SK-N-SH (cell line): ENCODE data around the gene HK1. TPM values are rescaled to one million over a fixed set of nuclear protein-coding genes. Genes with fewer than 3 reads are reported as not detected.

Experiments used
- CTCF ChIA-PET: fragments of 300-600, 350-600 bp; formaldehyde crosslinking; extraction: SDS; loops from one replicate; lab custom pipeline; 2021; lab: Yijun Ruan, JAX
- POLR2A ChIA-PET: fragments of 350-600 bp; sonication (Branson Sonifier 250); formaldehyde crosslinking; extraction: SDS; loops from one replicate; lab custom pipeline; 2020; ENCODE audit warnings: antibody characterized with exemption, inconsistent platforms; lab: Yijun Ruan, JAX
- DNase-seq: peaks from one replicate; pipeline ENCODE4 v3.0.0; 2012
- H2AFZ ChIP-seq: fragments of 200-600 bp; sonication (generic); 2 replicates; pipeline ENCODE4 v1.8.1; 2016; ENCODE audit warnings: antibody characterized with exemption, mild to moderate bottlenecking, low read depth
- H3F3A ChIP-seq: fragments of 200-600 bp; sonication (generic); replicated peaks from 2 replicates; pipeline ENCODE3; 2016; ENCODE audit warnings: antibody characterized with exemption, mild to moderate bottlenecking; ENCODE audit not compliant: insufficient read depth
- H3K27ac ChIP-seq, 2 experiments: fragments of 200-500 bp in 1 of 2; fragments of 200-600 bp in 1 of 2; sonication (Bioruptor generic) in 1 of 2; sonication (generic), shearing (Covaris generic) in 1 of 2; 2 replicates each; pipeline versions ENCODE4 v1.5.1 to v1.6.1; 2014 to 2016; ENCODE audit warnings: low read depth in 2 of 2, inconsistent platforms in 1 of 2, low read length in 1 of 2, mild to moderate bottlenecking in 1 of 2, mixed read lengths in 1 of 2
- H3K27me3 ChIP-seq: fragments of 200-600 bp; sonication (generic), shearing (Covaris generic); 2 replicates; pipeline ENCODE4 v1.6.1; 2016; ENCODE audit warnings: mixed run types; ENCODE audit not compliant: insufficient read depth
- H3K36me3 ChIP-seq, 2 experiments: fragments of 200-500 bp in 1 of 2; fragments of 200-600 bp in 1 of 2; sonication (Bioruptor generic) in 1 of 2; sonication (generic) in 1 of 2; replicated peaks in 1 of 2; 2 replicates each; pipeline versions ENCODE3 to v1.5.1; 2014 to 2016; ENCODE audit warnings: low read length in 1 of 2, mild to moderate bottlenecking in 1 of 2; ENCODE audit not compliant: insufficient read depth in 2 of 2, control insufficient read depth in 1 of 2
- H3K4me1 ChIP-seq, 2 experiments: fragments of 200-500 bp in 1 of 2; fragments of 200-600 bp in 1 of 2; sonication (Bioruptor generic) in 1 of 2; sonication (generic), shearing (Covaris generic) in 1 of 2; 2 replicates each; pipeline versions ENCODE4 v1.5.1 to v1.6.1; 2014 to 2016; ENCODE audit warnings: low read depth in 1 of 2, low read length in 1 of 2, mixed run types in 1 of 2; ENCODE audit not compliant: insufficient read depth in 2 of 2, control insufficient read depth in 1 of 2
- H3K4me2 ChIP-seq: fragments of 200-600 bp; sonication (generic), shearing (Covaris generic); 2 replicates; pipeline ENCODE4 v1.6.1; 2017; ENCODE audit warnings: mixed run types
- H3K4me3 ChIP-seq, 2 experiments: fragments of 200-500 bp in 1 of 2; fragments of 200-600 bp in 1 of 2; sonication (Bioruptor generic) in 1 of 2; sonication (generic), shearing (Covaris generic) in 1 of 2; 2 replicates each; pipeline versions ENCODE4 v1.5.1 to v1.8.1; 2014 to 2016; ENCODE audit warnings: low read depth in 2 of 2, inconsistent platforms in 1 of 2, low read length in 1 of 2, mild to moderate bottlenecking in 1 of 2, mixed read lengths in 1 of 2, moderate library complexity in 1 of 2
- H3K79me2 ChIP-seq: fragments of 200-600 bp; sonication (generic); 2 replicates; pipeline ENCODE4 v1.8.1; 2017; ENCODE audit warnings: mild to moderate bottlenecking; ENCODE audit not compliant: insufficient read depth
- H3K9ac ChIP-seq: fragments of 200-600 bp; sonication (generic); 2 replicates; pipeline ENCODE4 v1.6.1; 2017; ENCODE audit warnings: mixed run types
- H3K9me2 ChIP-seq: fragments of 200-600 bp; sonication (generic); 2 replicates; pipeline ENCODE4 v1.6.1; 2017; ENCODE audit warnings: mixed run types
- H3K9me3 ChIP-seq: fragments of 200-600 bp; sonication (generic); 2 replicates; pipeline ENCODE4 v1.6.1; 2017; ENCODE audit warnings: mixed run types, mild to moderate bottlenecking, moderate library complexity
- H4K20me1 ChIP-seq: fragments of 200-600 bp; sonication (generic); 2 replicates; pipeline ENCODE4 v1.6.1; 2017; ENCODE audit warnings: mild to moderate bottlenecking, mixed run types; ENCODE audit not compliant: insufficient read depth
- CHD2 ChIP-seq: fragments of 150-350 bp; IDR thresholded peaks from 2 replicates; pipeline ENCODE4 v1.6.1; 2018; ENCODE audit warnings: low read length; ENCODE audit not compliant: partially characterized antibody
- ELF1 ChIP-seq: IDR thresholded peaks from 2 replicates; pipeline ENCODE4 v1.4.0; 2012
- EP300 ChIP-seq, 2 experiments: IDR thresholded peaks; 2 replicates each; pipeline versions ENCODE4 v1.4.0 to v1.6.1; 2012; ENCODE audit warnings: borderline replicate concordance in 1 of 2, low read depth in 1 of 2, low read length in 1 of 2
- EZH2phosphoT487 ChIP-seq: fragments of 200-600 bp; sonication (generic); IDR thresholded peaks from 2 replicates; pipeline ENCODE4 v1.6.1; 2017; ENCODE audit warnings: low read depth, mixed run types, mild to moderate bottlenecking, antibody characterized with exemption, moderate library complexity, borderline replicate concordance
- FOSL2 ChIP-seq: IDR thresholded peaks from 2 replicates; pipeline ENCODE4 v1.4.0; 2012; ENCODE audit warnings: low read depth, mild to moderate bottlenecking, moderate library complexity, borderline replicate concordance
- FOXJ3 ChIP-seq: sonication (generic); formaldehyde crosslinking; IDR thresholded peaks from 2 replicates; pipeline ENCODE4 v1.5.1; 2020; ENCODE audit warnings: mild to moderate bottlenecking, missing genetic modification reagents
- FOXM1 ChIP-seq: IDR thresholded peaks from 2 replicates; pipeline ENCODE4 v1.4.0; 2012; ENCODE audit warnings: low read depth, mild to moderate bottlenecking
- GABPA ChIP-seq: IDR thresholded peaks from 2 replicates; pipeline ENCODE4 v1.4.0; 2012; ENCODE audit warnings: low read depth, mild to moderate bottlenecking
- IRF3 ChIP-seq: fragments of 150-350 bp; IDR thresholded peaks from 2 replicates; pipeline ENCODE4 v1.6.1; 2016; ENCODE audit warnings: mild to moderate bottlenecking, low read depth, low read length
- MAX ChIP-seq: IDR thresholded peaks from 2 replicates; pipeline ENCODE4 v1.4.0; 2012; ENCODE audit warnings: low read depth
- MEF2A ChIP-seq: IDR thresholded peaks from 2 replicates; pipeline ENCODE4 v1.4.0; 2012; ENCODE audit warnings: low read depth, borderline replicate concordance
- NFIC ChIP-seq: IDR thresholded peaks from 2 replicates; pipeline ENCODE4 v1.4.0; 2012; ENCODE audit warnings: borderline replicate concordance
- NRF1 ChIP-seq: IDR thresholded peaks from 2 replicates; pipeline ENCODE4 v1.6.1; 2012; ENCODE audit warnings: low read depth, mild to moderate bottlenecking, low read length
- POLR2AphosphoS5 ChIP-seq: IDR thresholded peaks from 2 replicates; pipeline ENCODE4 v1.6.1; 2012; ENCODE audit warnings: low read depth, low read length
- RAD21 ChIP-seq: IDR thresholded peaks from 2 replicates; pipeline ENCODE4 v1.6.1; 2012; ENCODE audit warnings: mild to moderate bottlenecking, low read length
- RCOR1 ChIP-seq: fragments of 150-350 bp; IDR thresholded peaks from 2 replicates; pipeline ENCODE4 v1.6.1; 2017; ENCODE audit warnings: antibody characterized with exemption, low read length
- TEAD4 ChIP-seq: IDR thresholded peaks from 2 replicates; pipeline ENCODE4 v1.4.0; 2012; ENCODE audit warnings: mild to moderate bottlenecking, borderline replicate concordance; ENCODE audit not compliant: insufficient read depth
- USF2 ChIP-seq: fragments of 150-350 bp; IDR thresholded peaks from 2 replicates; pipeline ENCODE4 v1.6.1; 2017; ENCODE audit warnings: antibody characterized with exemption, low read length, low read depth, borderline replicate concordance
- WGBS: methylation state at CpG from one replicate; pipeline ENCODE4 v1.1.6; 2017; ENCODE audit warnings: low lambda C conversion rate; 5-methylcytosine and 5-hydroxymethylcytosine counted together
- polyA plus RNA-seq, 3 experiments: library from polyadenylated mRNA; depleted of rRNA; stranded (reverse); fragments of >200 nt; gene quantifications; 2 replicates each; pipeline ENCODE4 v1.2.3, GENCODE V29; 2012

The HK1 gene
- polyA plus RNA-seq, 1 of the 3 experiments (the other 2 are of a cell fraction) = 38.7 TPM

GRCh38 chr10:69334302-69335062 is 56.2 kb downstream of the HK1 start:
- Histone ChIP-seq H3K27me3 (no peaks in the 10 kb centered on the region), H3K27ac (no peak overlapping the region; a peak in 1 of 4 replicates), H4K20me1 (peaks cover 84% of the 10 kb centered on the region), H3K9me2 (no peaks in the 10 kb centered on the region), H2AFZ (no peak overlapping the region), H3K79me2 (peaks cover 100% of the 10 kb centered on the region), H3K4me2 (no peak overlapping the region), H3K4me3 (no peak overlapping the region), H3K9ac (no peak overlapping the region), H3F3A (no peaks in the 10 kb centered on the region), H3K36me3 (peaks cover 0 to 5% of the 10 kb centered on the region in 2 experiments), H3K4me1 (peaks cover 28 to 39% of the 10 kb centered on the region in 2 experiments; a peak in 2 of 4 replicates), H3K9me3 (no peaks in the 10 kb centered on the region)
- TF ChIP-seq USF2 = no peak
- no peak for TF ChIP-seq EZH2phosphoT487
- no peak for TF ChIP-seq RCOR1
- no peak for TF ChIP-seq FOXJ3 (CRISPR knock-in tag)
- no peak for TF ChIP-seq EP300 (IDR thresholded peaks at IDR 0.05; ENCODE audit: borderline replicate concordance in 1 of 2, low read depth in 1 of 2, low read length in 1 of 2)
- TF ChIP-seq RAD21 = no peak
- TF ChIP-seq MAX = no peak
- no peak for TF ChIP-seq FOXM1
- TF ChIP-seq GABPA = no peak
- no peak for TF ChIP-seq NRF1
- no peak for TF ChIP-seq NFIC
- no peak for TF ChIP-seq POLR2AphosphoS5
- no peak for TF ChIP-seq ELF1
- TF ChIP-seq TEAD4 = no peak
- no peak for TF ChIP-seq FOSL2
- TF ChIP-seq MEF2A = no peak
- no peak for TF ChIP-seq IRF3
- no peak for TF ChIP-seq CHD2
- WGBS = 82% methylated on average over 15 of the region's 19 CpGs
- DNase-seq = no peak
- POLR2A ChIA-PET = interaction anchor here (0.6 kb wide), 1 partner anchor 14 kb away, joined by 7 read pairs; no protein-coding TSS in a partner anchor
- CTCF ChIA-PET = interaction anchor here (1.0 kb wide), 1 partner anchor 37 kb away, joined by 3 read pairs; no protein-coding TSS in a partner anchor
